ENCODE results near the gene TTN. TPM values are rescaled to one million over a fixed set of nuclear protein-coding genes. Genes with fewer than 3 reads are reported as not detected.

TTN gene
- total and polyA plus RNA-seq, 2 of the 4 experiments (the other 2 are of a cell fraction) = 0.02 to 0.18 TPM

DNA sequence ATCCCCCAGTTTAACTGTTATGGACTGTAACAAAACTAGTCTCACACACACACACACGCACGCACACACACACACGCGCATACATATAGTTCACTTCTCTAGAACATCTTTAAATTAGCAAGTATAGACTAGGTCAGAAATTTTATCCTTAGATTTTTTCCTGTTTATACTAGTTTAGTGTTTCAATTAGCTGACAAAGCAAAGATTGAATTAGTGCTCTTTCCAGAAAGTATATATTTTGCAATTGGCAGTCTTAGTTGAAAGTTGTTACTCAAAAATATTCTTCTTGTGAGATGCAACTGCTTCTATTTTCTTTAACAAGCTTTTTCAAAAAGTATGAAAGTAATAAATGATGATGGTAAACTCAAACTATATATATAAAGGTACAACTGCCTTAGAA lies 304.5 kb downstream of the TTN start:
- no peak overlapping the region for H4K8ac ChIP-seq (ENCODE audit: low read depth in 2 of 2, low read length in 2 of 2)
- no peak for ATAC-seq (ENCODE audit: low read depth)
- BruUV-seq (replicated peaks) = no TSS peak
- no peak overlapping the region for H3K4me3 ChIP-seq (ENCODE audit: insufficient read depth, low read depth, low read length)
- no peak overlapping the region for H3K27ac ChIP-seq (ENCODE audit: insufficient read depth, low read length)
- no peak overlapping the region for H2BK20ac ChIP-seq (ENCODE audit: low read depth, low read length)
- no peak overlapping the region for H2BK5ac ChIP-seq (ENCODE audit: low read depth, low read length, poor library complexity, severe bottlenecking)
- no peak overlapping the region for H3K18ac ChIP-seq (ENCODE audit: low read depth, low read length)
- POLR2A ChIA-PET (ENCODE audit: unreplicated experiment) = no interaction called here
- in situ Hi-C loops (cut with MboI; ENCODE audit: low sequenced_read_pairs) (no loop called here), intact Hi-C loops (cut with micrococcal nuclease) (no loop called here), dilution Hi-C loops (cut with HindIII; ENCODE audit: low sequenced_read_pairs, unreplicated experiment) (no loop called here)
- no peak overlapping the region for H3K4me2 ChIP-seq (ENCODE audit: low read depth, low read length)
- H2BK120ac ChIP-seq (ENCODE audit: low read depth, low read length) = no peak overlapping the region
- no peak overlapping the region for H3K4ac ChIP-seq (ENCODE audit: low read depth, low read length)
- peaks cover 12% of the 10 kb centered on the region for H3K36me3 ChIP-seq (ENCODE audit: control insufficient read depth, insufficient read depth, low read length)
- H3K14ac ChIP-seq (replicated peaks; ENCODE audit: low read depth, low read length) = no peak overlapping the region
- no peak overlapping the region for H3K56ac ChIP-seq (ENCODE audit: extremely low read depth, insufficient read depth, low read length)
- H3K4me1 ChIP-seq (ENCODE audit: control insufficient read depth, insufficient read depth, low read length) = no peaks in the 10 kb centered on the region
- no peaks in the 10 kb centered on the region for H3K9me3 ChIP-seq (ENCODE audit: control insufficient read depth, insufficient read depth, low read length)
- TF ChIP-seq MAFK (IDR thresholded peaks at IDR 0.05; ENCODE audit: low read depth, low read length) (0 out of 2 replicates have a peak, but pooled peaks have one; percentile 10), MAZ (IDR thresholded peaks at IDR 0.05; ENCODE audit: borderline replicate concordance, low read depth, low read length) (no peak)
- H4K91ac ChIP-seq (ENCODE audit: insufficient read depth, low read depth, low read length) = no peak overlapping the region
- no peak overlapping the region for H4K5ac ChIP-seq (ENCODE audit: low read depth, low read length)
- no peak overlapping the region for H2AK5ac ChIP-seq (ENCODE audit: low read depth, low read length)
- no peaks in the 10 kb centered on the region for H4K20me1 ChIP-seq (ENCODE audit: insufficient read depth, low read length)
- H3K79me1 ChIP-seq (ENCODE audit: low read depth in 1 of 2, low read length in 2 of 2) = 0 out of 4 replicates have a peak, but pooled peaks cover 0 to 3% of the 10 kb centered on the region in 2 experiments
- H3K27me3 ChIP-seq (ENCODE audit: control insufficient read depth, insufficient read depth, low read length) = no peaks in the 10 kb centered on the region
- CTCF ChIA-PET = no interaction called here
- H3K23ac ChIP-seq (ENCODE audit: low read depth, low read length) = no peak overlapping the region
- WGBS, 2 experiments (ENCODE audit: extremely low coverage in 2 of 2, insufficient read length in 1 of 2) = no CpG with 5 or more reads among the region's 4 CpGs
- DNase-seq = no peak
- no peak overlapping the region for H2AK9ac ChIP-seq (replicated peaks; ENCODE audit: low read depth, low read length, poor library complexity)
- H3K9ac ChIP-seq (ENCODE audit: low read depth, low read length) = no peak overlapping the region
- H2BK15ac ChIP-seq (ENCODE audit: low read depth, low read length) = no peak overlapping the region
- no peaks in the 10 kb centered on the region for H3K9me1 ChIP-seq (ENCODE audit: insufficient read depth, low read length)
- no peak overlapping the region for H2AFZ ChIP-seq (replicated peaks; ENCODE audit: low read length, poor library complexity)

Measured in IMR-90 (cell line).